Hepatocyte (in vitro differentiated cells): ENCODE results near the gene LCE1E. TPM values are rescaled to one million over a fixed set of nuclear protein-coding genes. Genes with fewer than 3 reads are reported as not detected.

Experiments used
- DNase-seq: peaks from one replicate; pipeline ENCODE4 v3.0.0-alpha.2; 2016; ENCODE audit warnings: low spot score
- H2AFZ ChIP-seq: fragments of 200-600 bp; sonication (generic); 2 replicates; pipeline ENCODE4 v1.6.0; 2016; ENCODE audit warnings: antibody characterized with exemption, mild to moderate bottlenecking
- H3K27ac ChIP-seq: fragments of 200-600 bp; sonication (generic); 2 replicates; pipeline ENCODE4 v1.5.1; 2016; ENCODE audit warnings: mild to moderate bottlenecking
- H3K27me3 ChIP-seq: fragments of 200-600 bp; sonication (generic); 2 replicates; pipeline ENCODE4 v1.6.1; 2016
- H3K36me3 ChIP-seq: fragments of 200-600 bp; sonication (generic); replicated peaks from 2 replicates; pipeline ENCODE4 v1.5.1; 2016; ENCODE audit warnings: low read depth; ENCODE audit not compliant: insufficient read depth
- H3K4me1 ChIP-seq: fragments of 200-600 bp; sonication (generic); 2 replicates; pipeline ENCODE4 v1.5.1; 2016; ENCODE audit warnings: mild to moderate bottlenecking, moderate library complexity; ENCODE audit not compliant: insufficient read depth
- H3K4me2 ChIP-seq: fragments of 200-600 bp; sonication (generic); 2 replicates; pipeline ENCODE4 v1.6.0; 2016
- H3K4me3 ChIP-seq: fragments of 200-600 bp; sonication (generic); 2 replicates; pipeline ENCODE4 v1.5.1; 2016; ENCODE audit warnings: mild to moderate bottlenecking
- H3K79me2 ChIP-seq: fragments of 200-600 bp; sonication (generic); 2 replicates; pipeline ENCODE4 v1.6.0; 2017; ENCODE audit warnings: mild to moderate bottlenecking
- H3K9me2 ChIP-seq: fragments of 200-600 bp; sonication (generic); replicated peaks from 2 replicates; pipeline ENCODE4 v1.6.0; 2017; ENCODE audit warnings: mild to moderate bottlenecking; ENCODE audit not compliant: insufficient read depth
- H3K9me3 ChIP-seq: fragments of 200-600 bp; sonication (generic); 2 replicates; pipeline ENCODE4 v1.5.1; 2016; ENCODE audit warnings: low read depth, mild to moderate bottlenecking
- H4K20me1 ChIP-seq: fragments of 200-600 bp; sonication (generic); 2 replicates; pipeline ENCODE4 v1.6.0; 2016; ENCODE audit warnings: mild to moderate bottlenecking; ENCODE audit not compliant: insufficient read depth, poor library complexity, severe bottlenecking
- CTCF ChIP-seq: fragments of 200-600 bp; sonication (generic); IDR thresholded peaks from 2 replicates; pipeline ENCODE4 v1.5.1; 2016; ENCODE audit warnings: antibody characterized with exemption, mild to moderate bottlenecking; ENCODE audit not compliant: poor library complexity
- EZH2 ChIP-seq: fragments of 200-600 bp; sonication (generic); IDR thresholded peaks from 2 replicates; pipeline ENCODE4 v1.6.1; 2016; ENCODE audit warnings: antibody characterized with exemption, mild to moderate bottlenecking, borderline replicate concordance
- EZH2phosphoT487 ChIP-seq: fragments of 200-600 bp; sonication (generic); IDR thresholded peaks from one replicate; pipeline ENCODE4 v1.6.1; 2018; ENCODE audit warnings: antibody characterized with exemption, mild to moderate bottlenecking, low read depth, moderate library complexity; ENCODE audit not compliant: unreplicated experiment, severe bottlenecking
- WGBS: methylation state at CpG from one replicate; pipeline ENCODE4 v1.1.6; 2016; ENCODE audit warnings: low lambda C conversion rate; ENCODE audit errors: missing lambda C conversion rate; 5-methylcytosine and 5-hydroxymethylcytosine counted together
- polyA plus RNA-seq: library from polyadenylated mRNA; unstranded; fragments of >200 nt; fragmentation: Nextera tagmentation; extraction: Ambion mirVana; gene quantifications from 2 replicates; pipeline ENCODE4 v1.2.1, GENCODE V29; 2016
- total RNA-seq: library from RNA; depleted of rRNA; stranded (reverse); fragments of >200 nt; gene quantifications from 2 replicates; pipeline ENCODE4 v1.2.3, GENCODE V29; 2014

Gene LCE1E
- total and polyA plus RNA-seq, 2 experiments from 2014 or later, result not detected

DNA sequence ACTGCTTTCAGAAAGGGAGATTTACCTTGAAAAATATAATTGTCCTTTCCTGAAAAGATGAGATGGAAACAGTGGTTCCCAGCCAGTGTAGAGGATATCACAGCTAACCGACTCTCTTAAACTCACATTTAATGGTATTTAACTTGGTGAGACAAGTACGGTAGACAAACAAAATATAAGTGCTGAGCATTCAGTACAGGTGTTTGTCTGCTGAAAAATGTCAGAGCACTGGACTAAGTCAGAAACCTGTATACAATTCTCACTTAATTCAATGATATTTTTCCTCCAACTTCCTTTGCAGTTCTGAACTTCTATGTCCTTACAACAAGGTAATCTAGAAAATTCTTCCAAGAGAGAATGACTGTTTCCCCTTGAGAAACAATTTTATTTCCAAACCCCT, 25.6 kb downstream of the LCE1E start, which contains the start of gene LCE1B:
Gene LCE1B (plus strand): TSS at position 301 of the 400 bp plus-strand sequence. CDS start 476 bp downstream, outside the sequence.
- no peak within 1 kb of the TSS for H3K27ac ChIP-seq
- no peaks in the 10 kb centered on the region for H3K9me2 ChIP-seq
- H3K36me3 ChIP-seq, result no peaks in the 10 kb centered on the region
- WGBS, result 86% methylated on average over 2 of the region's 2 CpGs
- no peak within 1 kb of the TSS for H3K4me2 ChIP-seq
- no peak for TF ChIP-seq CTCF
- TF ChIP-seq EZH2, result no peak
- TF ChIP-seq EZH2phosphoT487, result no peak
- no peaks in the 10 kb centered on the region for H3K79me2 ChIP-seq
- no peaks in the 10 kb centered on the region for H3K27me3 ChIP-seq
- H4K20me1 ChIP-seq, result no peaks in the 10 kb centered on the region
- no peak within 1 kb of the TSS for H2AFZ ChIP-seq
- no peaks in the 10 kb centered on the region for H3K4me1 ChIP-seq
- H3K9me3 ChIP-seq, result no peaks in the 10 kb centered on the region
- no peak for DNase-seq
- no peak within 1 kb of the TSS for H3K4me3 ChIP-seq

DNA sequence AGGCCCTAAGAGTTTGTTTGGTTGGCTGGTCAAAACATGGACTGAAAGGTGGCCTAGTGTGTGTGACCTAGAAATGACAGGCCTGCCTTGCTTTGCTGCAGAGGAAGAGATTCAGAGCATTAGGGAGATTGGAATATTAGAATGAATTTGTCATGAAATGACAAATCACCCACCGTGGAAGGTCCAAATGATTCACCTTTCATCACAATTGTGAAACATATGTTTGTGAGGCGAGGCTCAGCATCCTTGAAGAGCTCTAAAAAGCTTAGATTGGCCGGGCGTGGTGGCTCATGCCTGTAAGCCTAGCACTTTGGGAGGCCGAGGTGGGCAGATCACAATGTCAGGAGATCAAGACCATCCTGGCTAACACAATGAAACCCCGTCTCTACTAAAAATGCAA, 31.3 kb downstream of the LCE1E start:
- Histone ChIP-seq H3K36me3 (no peaks in the 10 kb centered on the region), H3K79me2 (no peaks in the 10 kb centered on the region), H3K9me2 (no peaks in the 10 kb centered on the region), H3K27me3 (no peaks in the 10 kb centered on the region), H3K9me3 (no peaks in the 10 kb centered on the region), H3K4me2 (no peak overlapping the region), H4K20me1 (no peaks in the 10 kb centered on the region), H2AFZ (no peak overlapping the region), H3K4me1 (no peaks in the 10 kb centered on the region), H3K27ac (no peak overlapping the region), H3K4me3 (no peak overlapping the region)
- TF ChIP-seq CTCF (no peak), EZH2 (no peak), EZH2phosphoT487 (no peak)
- DNase-seq, result no peak
- 70% methylated on average over 6 of the region's 6 CpGs for WGBS

GRCh38 chr1:152823294-152823693, 37.2 kb downstream of the LCE1E start:
- Histone ChIP-seq H3K27me3 (no peaks in the 10 kb centered on the region), H3K27ac (no peak overlapping the region), H3K4me2 (no peak overlapping the region), H3K79me2 (no peaks in the 10 kb centered on the region), H3K4me3 (no peak overlapping the region), H2AFZ (no peak overlapping the region), H3K4me1 (no peaks in the 10 kb centered on the region), H3K9me2 (no peaks in the 10 kb centered on the region), H3K9me3 (no peaks in the 10 kb centered on the region), H3K36me3 (no peaks in the 10 kb centered on the region), H4K20me1 (no peaks in the 10 kb centered on the region)
- DNase-seq, result no peak
- WGBS, result 28% methylated on average over 5 of the region's 5 CpGs
- TF ChIP-seq EZH2 (no peak), EZH2phosphoT487 (no peak), CTCF (no peak)

- DNase-seq, result no peak
- H2AFZ ChIP-seq, result no peak overlapping the region
- H3K27me3 ChIP-seq, result no peaks in the 10 kb centered on the region
- no peaks in the 10 kb centered on the region for H3K36me3 ChIP-seq
- H3K9me2 ChIP-seq, result no peaks in the 10 kb centered on the region
- no peaks in the 10 kb centered on the region for H4K20me1 ChIP-seq
- no peak overlapping the region for H3K4me2 ChIP-seq
- no peaks in the 10 kb centered on the region for H3K9me3 ChIP-seq
- no peak overlapping the region for H3K4me3 ChIP-seq
- H3K4me1 ChIP-seq, result no peaks in the 10 kb centered on the region
- H3K27ac ChIP-seq, result no peak overlapping the region
- TF ChIP-seq CTCF (no peak), EZH2phosphoT487 (no peak), EZH2 (no peak)
- no peaks in the 10 kb centered on the region for H3K79me2 ChIP-seq
Measured at GRCh38 chr1:152824964-152825363, 38.9 kb downstream of the LCE1E start.
